T-helper 17 cell (primary cell): ENCODE results near the gene POLD2. TPM values are rescaled to one million over a fixed set of nuclear protein-coding genes. Genes with fewer than 3 reads are reported as not detected.
A peak's percentile ranks its signal among the peaks of the same experiment; 100 is the strongest.

ENCODE experiments used
- ATAC-seq: fragments of 150-1000 bp; cut with Tn5 transposase; 2 replicates; pipeline ENCODE4 v1.10.0; 2021; ENCODE audit warnings: mild to moderate bottlenecking, moderate library complexity
- DNase-seq, 3 donors: peaks; one replicate each; pipeline versions ENCODE4 v3.0.0 to v3.0.0-alpha.2; 2020 to 2021
- H3K9me3 ChIP-seq: one replicate; pipeline ENCODE4 v1.7.0; 2013; ENCODE audit warnings: low read length, mild to moderate bottlenecking; ENCODE audit not compliant: control insufficient read depth, poor library complexity, severe bottlenecking
- H3K27ac Mint-ChIP-seq: one replicate; pipeline ENCODE4 v1.8.0; 2022; ENCODE audit warnings: mild to moderate bottlenecking, moderate library complexity, mixed read lengths
- H3K27me3 Mint-ChIP-seq: one replicate; pipeline ENCODE4 v1.8.0; 2022; ENCODE audit warnings: mixed read lengths
- H3K36me3 Mint-ChIP-seq: one replicate; pipeline ENCODE4 v1.8.0; 2022; ENCODE audit warnings: low read depth, mixed read lengths
- H3K4me1 Mint-ChIP-seq: one replicate; pipeline ENCODE4 v1.8.0; 2022; ENCODE audit warnings: mild to moderate bottlenecking, mixed read lengths
- H3K4me3 Mint-ChIP-seq: one replicate; pipeline ENCODE4 v1.8.0; 2022; ENCODE audit warnings: mild to moderate bottlenecking, moderate library complexity, mixed read lengths
- total RNA-seq, 4 donors: library from RNA in 2 of 4; stranded (reverse) in 2 of 4; gene quantifications; one replicate each; pipeline ENCODE4 v1.2.3 and lab custom pipeline; 2022 to 2026

The POLD2 gene
- total RNA-seq, 2 donors from 2014 or later: 46.3 to 53.3 TPM

GRCh38 chr7:44157116-44158080 lies 34.0 kb upstream of the POLD2 start:
- Mint-ChIP-seq H3K4me3 (no peak overlapping the region), H3K36me3 (no peaks in the 10 kb centered on the region), H3K27me3 (peaks cover 22% of the 10 kb centered on the region), H3K4me1 (no peaks in the 10 kb centered on the region), H3K27ac (no peak overlapping the region)
- no peak for ATAC-seq
- DNase-seq: no peak
- no peaks in the 10 kb centered on the region for H3K9me3 ChIP-seq

GRCh38 chr7:44156453-44157010 lies 33.2 kb upstream of the POLD2 start:
- H3K9me3 ChIP-seq: no peaks in the 10 kb centered on the region
- Mint-ChIP-seq H3K4me3 (no peak overlapping the region), H3K27me3 (peaks cover 16% of the 10 kb centered on the region), H3K36me3 (no peaks in the 10 kb centered on the region), H3K27ac (no peak overlapping the region), H3K4me1 (no peaks in the 10 kb centered on the region)
- no peak for ATAC-seq
- DNase-seq: no peak

- no peak overlapping the region for H3K27ac Mint-ChIP-seq
- no peaks in the 10 kb centered on the region for H3K9me3 ChIP-seq
- no peak for DNase-seq
- no peaks in the 10 kb centered on the region for H3K4me1 Mint-ChIP-seq
- no peaks in the 10 kb centered on the region for H3K36me3 Mint-ChIP-seq
- no peak overlapping the region for H3K4me3 Mint-ChIP-seq
- H3K27me3 Mint-ChIP-seq: peaks cover 15% of the 10 kb centered on the region
- ATAC-seq: no peak
These were observed 32.1 kb upstream of the POLD2 start for GRCh38 chr7:44155191-44156185.

GRCh38 chr7:44154703-44155102 lies 31.4 kb upstream of the POLD2 start:
- no peaks in the 10 kb centered on the region for H3K36me3 Mint-ChIP-seq
- H3K4me3 Mint-ChIP-seq: no peak overlapping the region
- H3K27ac Mint-ChIP-seq: no peak overlapping the region
- no peaks in the 10 kb centered on the region for H3K4me1 Mint-ChIP-seq
- ATAC-seq: no peak
- no peak for DNase-seq
- H3K27me3 Mint-ChIP-seq: peaks cover 9% of the 10 kb centered on the region
- H3K9me3 ChIP-seq: no peaks in the 10 kb centered on the region

- no peaks in the 10 kb centered on the region for H3K9me3 ChIP-seq
- ATAC-seq (no peak), DNase-seq (no peak)
- no peaks in the 10 kb centered on the region for H3K36me3 Mint-ChIP-seq
- H3K4me1 Mint-ChIP-seq: no peaks in the 10 kb centered on the region
- no peak overlapping the region for H3K4me3 Mint-ChIP-seq
- H3K27me3 Mint-ChIP-seq: peaks cover 9% of the 10 kb centered on the region
- H3K27ac Mint-ChIP-seq: no peak overlapping the region
These were observed 30.6 kb upstream of the POLD2 start for GRCh38 chr7:44153948-44154335.

- DNase-seq (no peak), ATAC-seq (no peak)
- Mint-ChIP-seq H3K36me3 (no peaks in the 10 kb centered on the region), H3K27ac (no peak overlapping the region), H3K27me3 (peaks cover 9% of the 10 kb centered on the region), H3K4me1 (no peaks in the 10 kb centered on the region), H3K4me3 (no peak overlapping the region)
- no peaks in the 10 kb centered on the region for H3K9me3 ChIP-seq
These were observed 29.9 kb upstream of the POLD2 start for GRCh38 chr7:44152971-44153947.

GRCh38 chr7:44151956-44152355 lies 28.6 kb upstream of the POLD2 start:
- Mint-ChIP-seq H3K27ac (peak overlapping the region; percentile 57), H3K4me3 (no peak overlapping the region), H3K36me3 (no peaks in the 10 kb centered on the region), H3K4me1 (no peaks in the 10 kb centered on the region), H3K27me3 (peaks cover under 1% of the 10 kb centered on the region)
- DNase-seq (no peak), ATAC-seq (no peak)
- H3K9me3 ChIP-seq: no peaks in the 10 kb centered on the region

- DNase-seq: no peak
- Mint-ChIP-seq H3K4me3 (no peak overlapping the region), H3K27me3 (no peaks in the 10 kb centered on the region), H3K36me3 (no peaks in the 10 kb centered on the region), H3K27ac (peak overlapping the region; percentile 57), H3K4me1 (no peaks in the 10 kb centered on the region)
- H3K9me3 ChIP-seq: no peaks in the 10 kb centered on the region
- no peak for ATAC-seq
These were observed 27.9 kb upstream of the POLD2 start for GRCh38 chr7:44150966-44151941.

GRCh38 chr7:44150466-44150832 lies 27.1 kb upstream of the POLD2 start:
- Mint-ChIP-seq H3K36me3 (no peaks in the 10 kb centered on the region), H3K27me3 (no peaks in the 10 kb centered on the region), H3K4me1 (peaks cover under 1% of the 10 kb centered on the region), H3K4me3 (no peak overlapping the region), H3K27ac (no peak overlapping the region)
- no peak for DNase-seq
- H3K9me3 ChIP-seq: no peaks in the 10 kb centered on the region
- ATAC-seq: no peak

- Mint-ChIP-seq H3K4me3 (no peak overlapping the region), H3K27ac (no peak overlapping the region)
These were observed 26.5 kb upstream of the POLD2 start for GRCh38 chr7:44149571-44150465.

More at GRCh38 chr7:44149571-44150465, 26.5 kb upstream of the POLD2 start:
- H3K9me3 ChIP-seq: no peaks in the 10 kb centered on the region
- DNase-seq (no peak), ATAC-seq (no peak)
- Mint-ChIP-seq H3K27me3 (no peaks in the 10 kb centered on the region), H3K36me3 (no peaks in the 10 kb centered on the region), H3K4me1 (peaks cover 6% of the 10 kb centered on the region)
